SK-N-SH treated with all-trans-retinoic acid at 6 μM for 48 hours (cell line): ENCODE data around the gene DCP1B.

Experiments
- ATAC-seq: fragments of 200-7000 bp; cut with Tn5 transposase; 3 replicates; pipeline ENCODE4 v1.9.1; 2020; ENCODE audit warnings: mild to moderate bottlenecking, moderate library complexity
- ARNTL ChIP-seq: fragments of 450-650 bp; formaldehyde crosslinking; IDR thresholded peaks from 2 replicates; pipeline ENCODE4 v1.5.0; 2020; ENCODE audit warnings: low read depth, mild to moderate bottlenecking, moderate library complexity, borderline replicate concordance
- CSDC2 ChIP-seq: fragments of 250-450 bp; sonication (Bioruptor Pico); IDR thresholded peaks from 2 replicates; pipeline ENCODE4 v1.5.0; 2020; ENCODE audit warnings: mild to moderate bottlenecking, moderate library complexity
- ESRRG ChIP-seq: fragments of 250-450 bp; sonication (Bioruptor Pico); IDR thresholded peaks from 2 replicates; pipeline ENCODE4 v1.6.1; 2021; ENCODE audit warnings: mild to moderate bottlenecking
- GLIS3 ChIP-seq: fragments of 250-450 bp; sonication (Bioruptor Pico); IDR thresholded peaks from 2 replicates; pipeline ENCODE4 v1.5.0; 2020; ENCODE audit warnings: mild to moderate bottlenecking, moderate library complexity
- ISL1 ChIP-seq: fragments of 250-450 bp; sonication (Bioruptor Pico); IDR thresholded peaks from 2 replicates; pipeline ENCODE4 v2.1.2; 2022; ENCODE audit warnings: mild to moderate bottlenecking, moderate library complexity
- OSR1 ChIP-seq: fragments of 250-450 bp; sonication (Bioruptor Pico); IDR thresholded peaks from 2 replicates; pipeline ENCODE4 v1.8.0; 2022; ENCODE audit warnings: moderate library complexity, mild to moderate bottlenecking, inconsistent platforms
- PPARA ChIP-seq: fragments of 250-450 bp; sonication (Bioruptor Pico); IDR thresholded peaks from 2 replicates; pipeline ENCODE4 v1.5.0; 2020; ENCODE audit warnings: mild to moderate bottlenecking, borderline replicate concordance
- RARB ChIP-seq: fragments of 250-450 bp; sonication (Bioruptor Pico); IDR thresholded peaks from 2 replicates; pipeline ENCODE4 v1.8.0; 2021; ENCODE audit warnings: mild to moderate bottlenecking, moderate library complexity
- SNAI2 ChIP-seq: fragments of 250-450 bp; sonication (Bioruptor Pico); IDR thresholded peaks from 2 replicates; pipeline ENCODE4 v1.5.0; 2020; ENCODE audit warnings: mild to moderate bottlenecking, moderate library complexity
- TCF4 ChIP-seq: fragments of 250-450 bp; sonication (Bioruptor Pico); IDR thresholded peaks from 2 replicates; pipeline ENCODE4 v1.8.0; 2021; ENCODE audit warnings: mild to moderate bottlenecking, moderate library complexity, borderline replicate concordance
- ZC3H10 ChIP-seq: fragments of 250-450 bp; sonication (Bioruptor Pico); IDR thresholded peaks from 2 replicates; pipeline ENCODE4 v1.5.1; 2021; ENCODE audit warnings: mild to moderate bottlenecking, moderate library complexity
- ZFP3 ChIP-seq: fragments of 250-450 bp; sonication (Bioruptor Pico); IDR thresholded peaks from 2 replicates; pipeline ENCODE4 v1.5.0; 2020; ENCODE audit warnings: mild to moderate bottlenecking, moderate library complexity
- ZFP30 ChIP-seq: fragments of 450-650 bp; formaldehyde crosslinking; IDR thresholded peaks from 2 replicates; pipeline ENCODE4 v1.5.0; 2022; ENCODE audit warnings: mild to moderate bottlenecking, moderate library complexity
- ZNF565 ChIP-seq: fragments of 450-650 bp; formaldehyde crosslinking; conservative IDR thresholded peaks from 2 replicates; pipeline ENCODE4 v1.5.0; 2020; ENCODE audit warnings: low read depth, mild to moderate bottlenecking, moderate library complexity
- ZNF70 ChIP-seq: fragments of 450-650 bp; formaldehyde crosslinking; IDR thresholded peaks from 2 replicates; pipeline ENCODE4 v1.5.0; 2020; ENCODE audit warnings: mild to moderate bottlenecking, moderate library complexity
- TF ChIP-seq, protein P1 (sequence below): fragments of 250-450 bp; sonication (Bioruptor Pico); IDR thresholded peaks from 2 replicates; pipeline ENCODE4 v1.5.1; 2021; ENCODE audit warnings: mild to moderate bottlenecking, moderate library complexity
- TF ChIP-seq, protein P2 (sequence below): fragments of 250-450 bp; sonication (Bioruptor Pico); IDR thresholded peaks from 2 replicates; pipeline ENCODE4 v1.8.0; 2021; ENCODE audit warnings: low read depth, mild to moderate bottlenecking, moderate library complexity, borderline replicate concordance
- TF ChIP-seq, protein P3 (sequence below): fragments of 250-450 bp; sonication (Bioruptor Pico); IDR thresholded peaks from 2 replicates; pipeline ENCODE4 v1.5.1; 2020; ENCODE audit warnings: low read depth, mild to moderate bottlenecking, moderate library complexity
- TF ChIP-seq, protein P4 (sequence below): fragments of 250-450 bp; sonication (Bioruptor Pico); IDR thresholded peaks from 2 replicates; pipeline ENCODE4 v1.5.0; 2020; ENCODE audit warnings: mild to moderate bottlenecking, moderate library complexity
- TF ChIP-seq, protein P5 (sequence below): fragments of 250-450 bp; sonication (Bioruptor Pico); IDR thresholded peaks from 2 replicates; pipeline ENCODE4 v1.8.0; 2020; ENCODE audit warnings: mild to moderate bottlenecking, moderate library complexity, borderline replicate concordance

The DCP1B gene

DNA sequence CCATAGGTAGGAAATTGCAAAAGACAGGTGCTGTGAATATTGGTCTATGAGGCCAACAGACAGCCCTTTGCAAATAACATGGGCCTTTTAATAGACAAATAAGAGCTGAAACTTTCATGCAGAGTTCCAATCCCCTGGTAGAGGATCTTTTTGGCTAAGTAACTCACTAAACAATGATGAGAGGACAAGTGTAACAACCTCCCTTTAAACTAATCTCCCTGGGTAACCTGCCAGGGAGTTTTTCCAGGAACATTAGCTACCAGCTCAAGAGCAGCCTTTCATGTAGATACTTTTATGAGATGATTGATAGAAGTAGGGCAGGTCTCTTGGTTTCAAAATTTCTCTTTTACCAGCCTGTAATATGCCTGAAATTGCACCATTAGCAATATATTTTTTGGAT is 34.8 kb upstream of the DCP1B start:
- TF ChIP-seq, protein P1, sequence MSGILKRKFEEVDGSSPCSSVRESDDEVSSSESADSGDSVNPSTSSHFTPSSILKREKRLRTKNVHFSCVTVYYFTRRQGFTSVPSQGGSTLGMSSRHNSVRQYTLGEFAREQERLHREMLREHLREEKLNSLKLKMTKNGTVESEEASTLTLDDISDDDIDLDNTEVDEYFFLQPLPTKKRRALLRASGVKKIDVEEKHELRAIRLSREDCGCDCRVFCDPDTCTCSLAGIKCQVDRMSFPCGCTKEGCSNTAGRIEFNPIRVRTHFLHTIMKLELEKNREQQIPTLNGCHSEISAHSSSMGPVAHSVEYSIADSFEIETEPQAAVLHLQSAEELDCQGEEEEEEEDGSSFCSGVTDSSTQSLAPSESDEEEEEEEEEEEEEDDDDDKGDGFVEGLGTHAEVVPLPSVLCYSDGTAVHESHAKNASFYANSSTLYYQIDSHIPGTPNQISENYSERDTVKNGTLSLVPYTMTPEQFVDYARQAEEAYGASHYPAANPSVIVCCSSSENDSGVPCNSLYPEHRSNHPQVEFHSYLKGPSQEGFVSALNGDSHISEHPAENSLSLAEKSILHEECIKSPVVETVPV (CRISPR knock-in tag): no peak
- TF ChIP-seq ARNTL (CRISPR knock-in tag) (no peak), PPARA (CRISPR knock-in tag) (no peak), ZFP3 (CRISPR knock-in tag) (no peak), ZNF565 (CRISPR knock-in tag) (no peak), RARB (no peak)
- TF ChIP-seq, protein P2, sequence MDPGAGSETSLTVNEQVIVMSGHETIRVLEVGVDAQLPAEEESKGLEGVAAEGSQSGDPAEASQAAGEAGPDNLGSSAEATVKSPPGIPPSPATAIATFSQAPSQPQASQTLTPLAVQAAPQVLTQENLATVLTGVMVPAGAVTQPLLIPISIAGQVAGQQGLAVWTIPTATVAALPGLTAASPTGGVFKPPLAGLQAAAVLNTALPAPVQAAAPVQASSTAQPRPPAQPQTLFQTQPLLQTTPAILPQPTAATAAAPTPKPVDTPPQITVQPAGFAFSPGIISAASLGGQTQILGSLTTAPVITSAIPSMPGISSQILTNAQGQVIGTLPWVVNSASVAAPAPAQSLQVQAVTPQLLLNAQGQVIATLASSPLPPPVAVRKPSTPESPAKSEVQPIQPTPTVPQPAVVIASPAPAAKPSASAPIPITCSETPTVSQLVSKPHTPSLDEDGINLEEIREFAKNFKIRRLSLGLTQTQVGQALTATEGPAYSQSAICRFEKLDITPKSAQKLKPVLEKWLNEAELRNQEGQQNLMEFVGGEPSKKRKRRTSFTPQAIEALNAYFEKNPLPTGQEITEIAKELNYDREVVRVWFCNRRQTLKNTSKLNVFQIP (CRISPR knock-in tag): no peak
- TF ChIP-seq, protein P3, sequence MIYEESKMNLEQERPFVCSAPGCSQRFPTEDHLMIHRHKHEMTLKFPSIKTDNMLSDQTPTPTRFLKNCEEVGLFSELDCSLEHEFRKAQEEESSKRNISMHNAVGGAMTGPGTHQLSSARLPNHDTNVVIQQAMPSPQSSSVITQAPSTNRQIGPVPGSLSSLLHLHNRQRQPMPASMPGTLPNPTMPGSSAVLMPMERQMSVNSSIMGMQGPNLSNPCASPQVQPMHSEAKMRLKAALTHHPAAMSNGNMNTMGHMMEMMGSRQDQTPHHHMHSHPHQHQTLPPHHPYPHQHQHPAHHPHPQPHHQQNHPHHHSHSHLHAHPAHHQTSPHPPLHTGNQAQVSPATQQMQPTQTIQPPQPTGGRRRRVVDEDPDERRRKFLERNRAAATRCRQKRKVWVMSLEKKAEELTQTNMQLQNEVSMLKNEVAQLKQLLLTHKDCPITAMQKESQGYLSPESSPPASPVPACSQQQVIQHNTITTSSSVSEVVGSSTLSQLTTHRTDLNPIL: no peak
- TF ChIP-seq, protein P4, sequence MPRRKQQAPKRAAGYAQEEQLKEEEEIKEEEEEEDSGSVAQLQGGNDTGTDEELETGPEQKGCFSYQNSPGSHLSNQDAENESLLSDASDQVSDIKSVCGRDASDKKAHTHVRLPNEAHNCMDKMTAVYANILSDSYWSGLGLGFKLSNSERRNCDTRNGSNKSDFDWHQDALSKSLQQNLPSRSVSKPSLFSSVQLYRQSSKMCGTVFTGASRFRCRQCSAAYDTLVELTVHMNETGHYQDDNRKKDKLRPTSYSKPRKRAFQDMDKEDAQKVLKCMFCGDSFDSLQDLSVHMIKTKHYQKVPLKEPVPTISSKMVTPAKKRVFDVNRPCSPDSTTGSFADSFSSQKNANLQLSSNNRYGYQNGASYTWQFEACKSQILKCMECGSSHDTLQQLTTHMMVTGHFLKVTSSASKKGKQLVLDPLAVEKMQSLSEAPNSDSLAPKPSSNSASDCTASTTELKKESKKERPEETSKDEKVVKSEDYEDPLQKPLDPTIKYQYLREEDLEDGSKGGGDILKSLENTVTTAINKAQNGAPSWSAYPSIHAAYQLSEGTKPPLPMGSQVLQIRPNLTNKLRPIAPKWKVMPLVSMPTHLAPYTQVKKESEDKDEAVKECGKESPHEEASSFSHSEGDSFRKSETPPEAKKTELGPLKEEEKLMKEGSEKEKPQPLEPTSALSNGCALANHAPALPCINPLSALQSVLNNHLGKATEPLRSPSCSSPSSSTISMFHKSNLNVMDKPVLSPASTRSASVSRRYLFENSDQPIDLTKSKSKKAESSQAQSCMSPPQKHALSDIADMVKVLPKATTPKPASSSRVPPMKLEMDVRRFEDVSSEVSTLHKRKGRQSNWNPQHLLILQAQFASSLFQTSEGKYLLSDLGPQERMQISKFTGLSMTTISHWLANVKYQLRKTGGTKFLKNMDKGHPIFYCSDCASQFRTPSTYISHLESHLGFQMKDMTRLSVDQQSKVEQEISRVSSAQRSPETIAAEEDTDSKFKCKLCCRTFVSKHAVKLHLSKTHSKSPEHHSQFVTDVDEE (CRISPR knock-in tag): no peak

DNA sequence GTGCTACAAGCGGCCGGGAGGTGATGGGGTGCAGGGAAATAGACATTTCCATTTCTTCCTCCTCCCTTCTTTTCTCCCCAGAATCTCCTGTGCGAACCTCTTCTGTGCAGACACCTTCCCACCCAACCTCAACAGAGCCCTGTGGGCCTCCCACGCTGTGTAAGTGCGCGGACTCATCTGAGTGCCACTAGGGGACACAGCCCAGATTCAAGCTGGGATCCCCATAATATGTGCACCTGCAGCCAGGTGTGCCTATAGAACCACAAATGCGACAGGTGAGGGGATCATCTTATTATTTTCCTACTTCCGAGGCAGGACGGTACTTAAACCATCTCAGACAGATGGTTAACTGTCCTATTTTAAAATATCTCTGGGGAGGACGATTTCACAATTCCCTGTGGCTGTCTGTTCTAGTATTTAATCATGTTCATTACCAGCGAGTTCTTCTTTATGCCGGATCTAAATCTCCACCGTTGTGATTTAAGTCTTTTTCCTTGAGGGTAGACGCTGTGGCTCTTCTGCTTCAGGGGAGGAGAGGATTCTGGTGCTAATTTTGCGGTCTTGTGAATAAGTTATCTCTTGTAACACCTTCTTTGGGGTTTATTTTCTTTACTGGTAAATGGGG is 31.3 kb upstream of the DCP1B start:
- TF ChIP-seq RARB (no peak), ARNTL (CRISPR knock-in tag) (no peak), OSR1 (CRISPR knock-in tag) (no peak), ESRRG (CRISPR knock-in tag) (no peak), ZC3H10 (CRISPR knock-in tag) (no peak), SNAI2 (CRISPR knock-in tag) (no peak), CSDC2 (CRISPR knock-in tag) (no peak), ZFP30 (no peak), GLIS3 (CRISPR knock-in tag) (no peak), ISL1 (no peak), ZNF565 (CRISPR knock-in tag) (no peak), TCF4 (CRISPR knock-in tag) (no peak), ZNF70 (CRISPR knock-in tag) (no peak)
- TF ChIP-seq, protein P1 (CRISPR knock-in tag): no peak
- TF ChIP-seq, protein P5, sequence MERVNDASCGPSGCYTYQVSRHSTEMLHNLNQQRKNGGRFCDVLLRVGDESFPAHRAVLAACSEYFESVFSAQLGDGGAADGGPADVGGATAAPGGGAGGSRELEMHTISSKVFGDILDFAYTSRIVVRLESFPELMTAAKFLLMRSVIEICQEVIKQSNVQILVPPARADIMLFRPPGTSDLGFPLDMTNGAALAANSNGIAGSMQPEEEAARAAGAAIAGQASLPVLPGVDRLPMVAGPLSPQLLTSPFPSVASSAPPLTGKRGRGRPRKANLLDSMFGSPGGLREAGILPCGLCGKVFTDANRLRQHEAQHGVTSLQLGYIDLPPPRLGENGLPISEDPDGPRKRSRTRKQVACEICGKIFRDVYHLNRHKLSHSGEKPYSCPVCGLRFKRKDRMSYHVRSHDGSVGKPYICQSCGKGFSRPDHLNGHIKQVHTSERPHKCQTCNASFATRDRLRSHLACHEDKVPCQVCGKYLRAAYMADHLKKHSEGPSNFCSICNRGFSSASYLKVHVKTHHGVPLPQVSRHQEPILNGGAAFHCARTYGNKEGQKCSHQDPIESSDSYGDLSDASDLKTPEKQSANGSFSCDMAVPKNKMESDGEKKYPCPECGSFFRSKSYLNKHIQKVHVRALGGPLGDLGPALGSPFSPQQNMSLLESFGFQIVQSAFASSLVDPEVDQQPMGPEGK (CRISPR knock-in tag): no peak
- ATAC-seq: no peak

More for the DNA sequence above, 34.8 kb upstream of the DCP1B start:
- no peak for ATAC-seq
